ENCODE measurements around the gene SLX4IP. TPM values are rescaled to one million over a fixed set of nuclear protein-coding genes. Genes with fewer than 3 reads are reported as not detected.

SLX4IP gene
- total RNA-seq, 3 donors from 2014 or later, result 3.8 to 4.7 (median 4.6) TPM

DNA sequence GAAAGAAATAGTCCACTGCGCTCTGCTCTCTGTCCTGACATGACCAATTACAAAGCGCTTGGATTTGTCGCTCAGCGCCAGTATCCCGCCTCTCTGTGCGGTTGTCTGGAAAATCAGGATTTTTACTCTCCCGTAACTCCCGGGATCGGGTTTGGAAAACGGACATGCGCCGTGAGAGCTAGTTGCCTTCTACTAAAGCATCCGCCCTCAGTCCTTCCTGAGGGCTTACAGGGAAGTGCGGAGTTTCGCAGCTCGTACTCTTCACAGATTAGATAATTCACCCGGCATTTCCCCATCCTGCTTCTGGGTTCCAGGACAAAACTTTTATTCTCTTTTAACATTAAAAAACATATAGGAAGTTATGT, 656 bp upstream of the SLX4IP start:
- Mint-ChIP-seq H3K4me1 (ENCODE audit: low read depth) (peaks cover 50% of the 10 kb centered on the region), H3K36me3 (ENCODE audit: insufficient read depth) (no peaks in the 10 kb centered on the region), H3K9me3 (no peaks in the 10 kb centered on the region), H3K27me3 (ENCODE audit: low read depth) (no peaks in the 10 kb centered on the region), H3K4me3 (peak overlapping the region; percentile 96)
- DNase-seq, result peak; percentile 58
- peak; percentile 64 for ATAC-seq

DNA sequence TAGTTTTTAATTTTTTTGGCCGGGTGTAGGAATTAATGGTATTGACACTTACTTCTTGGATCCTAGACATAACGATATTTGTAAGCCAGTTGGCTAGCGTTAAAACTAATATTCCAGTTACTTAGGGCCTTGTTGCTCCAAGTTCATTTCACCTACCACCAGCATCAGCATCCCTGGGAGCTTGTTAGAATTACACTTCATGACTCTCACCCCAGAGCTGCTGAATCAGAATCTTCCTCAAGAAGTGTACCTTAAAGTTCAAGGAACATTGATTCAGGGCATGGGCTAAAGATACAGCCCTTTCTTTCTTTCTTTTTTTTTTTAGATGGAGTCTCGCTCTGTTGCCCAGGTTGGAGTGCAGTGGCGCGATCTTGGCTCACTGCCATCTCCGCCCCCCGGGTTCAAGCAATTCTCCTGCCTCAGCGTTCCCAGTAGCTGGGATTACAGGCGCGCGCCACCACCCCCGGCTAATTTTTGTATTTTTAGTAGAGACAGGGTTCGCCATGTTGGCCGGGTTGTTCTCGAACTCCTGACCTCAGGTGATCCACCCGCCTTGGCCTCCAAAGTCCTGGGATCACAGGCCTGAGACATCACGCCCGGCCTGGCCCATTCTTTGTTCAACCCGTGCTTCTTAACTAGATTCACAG, 1.1 kb downstream of the SLX4IP start:
- H3K4me3 Mint-ChIP-seq, result peak overlapping the region; percentile 96
- ATAC-seq, result no peak
- DNase-seq, result no peak
- H3K27me3 Mint-ChIP-seq (ENCODE audit: low read depth), result no peaks in the 10 kb centered on the region
- no peaks in the 10 kb centered on the region for H3K9me3 Mint-ChIP-seq
- peaks cover 38% of the 10 kb centered on the region for H3K4me1 Mint-ChIP-seq (ENCODE audit: low read depth)
- no peaks in the 10 kb centered on the region for H3K36me3 Mint-ChIP-seq (ENCODE audit: insufficient read depth)

DNA sequence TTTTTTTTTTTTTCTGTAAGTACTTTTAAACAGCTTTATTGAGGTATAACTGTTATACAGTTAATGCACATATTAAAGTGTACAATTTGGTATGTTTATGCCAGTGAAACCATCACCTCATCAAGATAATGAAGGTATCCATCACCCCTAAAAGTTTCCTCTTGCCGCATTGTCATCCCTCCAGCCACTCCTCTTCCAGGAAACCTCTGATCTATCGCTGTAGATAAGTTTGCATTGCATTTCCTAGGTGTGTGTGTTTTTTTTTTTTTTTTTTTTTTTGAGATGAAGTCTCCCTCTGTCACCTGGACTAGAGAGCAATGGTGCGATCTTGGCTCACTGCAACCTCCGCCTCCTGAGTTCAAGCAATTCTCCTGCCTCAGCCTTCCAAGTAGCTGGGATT, 3.1 kb downstream of the SLX4IP start:
- Mint-ChIP-seq H3K9me3 (no peaks in the 10 kb centered on the region), H3K4me1 (ENCODE audit: low read depth) (peaks cover 23% of the 10 kb centered on the region), H3K4me3 (no peak overlapping the region), H3K36me3 (ENCODE audit: insufficient read depth) (peaks cover 3% of the 10 kb centered on the region), H3K27me3 (ENCODE audit: low read depth) (no peaks in the 10 kb centered on the region)
- no peak for ATAC-seq
- DNase-seq, result no peak

DNA sequence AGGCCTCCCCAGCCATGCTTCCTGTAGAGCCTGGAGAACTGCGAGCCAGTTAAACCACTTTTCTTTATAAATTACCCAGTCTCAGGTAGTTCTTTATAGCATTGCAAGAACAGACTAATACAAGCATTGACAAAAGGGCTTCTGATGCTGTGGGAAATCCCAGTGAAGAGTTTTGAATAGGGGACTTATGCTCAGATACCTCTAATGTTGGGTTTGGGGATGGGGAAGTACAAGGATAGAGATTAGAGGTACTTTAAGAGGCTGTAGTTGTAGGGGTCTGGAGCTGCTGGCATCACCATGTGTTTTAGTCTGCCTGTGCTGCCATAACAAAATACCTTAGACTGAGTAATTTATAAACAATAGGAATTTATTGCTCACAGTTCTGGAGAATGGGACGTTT, 8.8 kb downstream of the SLX4IP start:
- Mint-ChIP-seq H3K27me3 (ENCODE audit: low read depth) (no peaks in the 10 kb centered on the region), H3K36me3 (ENCODE audit: insufficient read depth) (peaks cover 4% of the 10 kb centered on the region), H3K9me3 (no peaks in the 10 kb centered on the region), H3K4me3 (no peak overlapping the region), H3K4me1 (ENCODE audit: low read depth) (peaks cover 18% of the 10 kb centered on the region)
- no peak for ATAC-seq
- no peak for DNase-seq

DNA sequence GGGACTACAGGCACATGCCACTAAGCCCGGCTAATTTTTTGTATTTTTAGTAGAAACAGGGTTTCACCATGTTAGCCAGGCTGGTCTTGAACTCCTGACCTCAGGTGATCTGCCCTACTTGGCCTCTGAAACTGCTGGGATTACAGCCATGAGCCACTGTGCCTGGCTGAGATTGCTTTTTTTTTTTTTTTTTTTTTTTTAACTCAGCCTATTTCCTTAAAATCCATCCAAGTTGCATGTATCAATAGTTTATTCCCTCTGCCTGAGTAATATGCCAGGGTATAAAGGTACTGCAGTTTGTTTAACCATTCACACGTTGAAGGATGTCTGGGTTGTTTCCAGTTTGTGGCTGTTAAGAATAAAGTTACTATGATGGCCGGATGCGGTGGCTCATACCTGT, 10.7 kb downstream of the SLX4IP start:
- H3K4me1 Mint-ChIP-seq (ENCODE audit: low read depth), result peaks cover 18% of the 10 kb centered on the region

DNA sequence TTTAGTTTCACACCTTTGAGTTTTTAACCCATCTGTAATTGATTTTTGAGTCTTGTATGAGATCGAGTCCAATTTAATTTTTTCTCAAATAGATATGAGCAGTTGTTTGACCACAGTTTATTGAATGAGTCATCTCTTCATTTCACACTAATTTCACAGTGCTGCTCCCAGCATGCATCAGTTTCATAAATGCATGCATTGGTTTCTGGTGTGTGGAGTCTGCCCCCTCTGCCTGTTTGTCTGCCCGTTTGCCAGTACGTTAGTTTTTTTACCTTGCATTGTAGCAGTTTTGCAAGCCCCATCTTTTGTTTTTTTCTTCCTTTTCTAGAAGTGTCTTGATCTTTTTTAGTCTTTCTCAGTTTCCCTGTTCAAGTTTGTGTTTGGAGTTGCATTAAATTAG, 11.9 kb downstream of the SLX4IP start:
- peak; percentile 94 to 98 for ATAC-seq
- DNase-seq, result peak; percentile 30
- Mint-ChIP-seq H3K4me3 (peak overlapping the region; percentile 59), H3K36me3 (ENCODE audit: insufficient read depth) (peaks cover 8% of the 10 kb centered on the region), H3K27me3 (ENCODE audit: low read depth) (no peaks in the 10 kb centered on the region), H3K9me3 (no peaks in the 10 kb centered on the region), H3K4me1 (ENCODE audit: low read depth) (peaks cover 18% of the 10 kb centered on the region)

More for the DNA sequence above, 10.7 kb downstream of the SLX4IP start:
- no peak for DNase-seq
- Mint-ChIP-seq H3K27me3 (ENCODE audit: low read depth) (no peaks in the 10 kb centered on the region), H3K9me3 (no peaks in the 10 kb centered on the region), H3K36me3 (ENCODE audit: insufficient read depth) (peaks cover 8% of the 10 kb centered on the region), H3K4me3 (no peak overlapping the region)
- ATAC-seq, result no peak

DNA sequence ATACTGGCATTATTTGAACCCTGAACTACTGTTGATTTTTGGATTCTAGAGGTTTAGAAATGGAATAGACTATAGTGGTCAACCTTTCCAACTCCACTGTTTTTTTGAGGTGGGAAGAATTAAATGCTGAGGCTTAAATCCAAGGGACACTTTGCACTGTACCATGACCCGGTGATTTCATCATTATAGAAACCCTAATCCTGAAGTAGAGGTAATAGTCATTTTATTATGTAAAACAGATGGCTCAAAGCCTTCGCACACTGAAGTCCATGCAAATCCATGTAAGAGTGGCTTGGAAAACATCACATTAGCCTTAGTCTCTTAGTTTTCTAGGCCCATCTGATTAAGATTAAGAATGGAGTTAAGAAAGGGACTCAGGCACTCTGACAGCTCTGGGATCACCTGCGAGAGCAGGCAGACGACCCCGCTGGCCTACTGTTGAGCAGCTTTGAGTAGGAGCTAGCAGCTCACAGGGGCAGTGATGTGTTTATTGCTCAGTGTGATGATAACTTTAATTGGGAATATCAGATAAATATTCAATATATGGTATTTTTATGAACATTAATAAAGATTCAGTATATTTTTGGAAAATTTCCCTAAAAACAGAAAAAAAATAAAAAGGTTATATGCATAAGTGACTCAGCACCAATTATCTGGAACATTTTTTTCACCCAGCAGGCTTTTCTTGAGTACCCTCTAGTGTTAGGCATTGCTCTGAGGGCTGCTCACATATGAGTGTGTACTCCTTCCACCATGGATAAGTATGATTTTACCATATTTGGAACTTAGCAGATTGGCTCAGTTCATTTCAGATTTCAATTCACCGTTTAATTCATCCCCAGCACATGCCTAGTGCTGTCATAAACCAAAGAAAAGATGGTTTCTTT, 13.4 kb downstream of the SLX4IP start:
- no peaks in the 10 kb centered on the region for H3K9me3 Mint-ChIP-seq
- DNase-seq (no peak), ATAC-seq (no peak)
- no peak overlapping the region for H3K4me3 Mint-ChIP-seq
- peaks cover 5% of the 10 kb centered on the region for H3K36me3 Mint-ChIP-seq (ENCODE audit: insufficient read depth)
- H3K4me1 Mint-ChIP-seq (ENCODE audit: low read depth), result peaks cover 26% of the 10 kb centered on the region
- no peaks in the 10 kb centered on the region for H3K27me3 Mint-ChIP-seq (ENCODE audit: low read depth)

DNA sequence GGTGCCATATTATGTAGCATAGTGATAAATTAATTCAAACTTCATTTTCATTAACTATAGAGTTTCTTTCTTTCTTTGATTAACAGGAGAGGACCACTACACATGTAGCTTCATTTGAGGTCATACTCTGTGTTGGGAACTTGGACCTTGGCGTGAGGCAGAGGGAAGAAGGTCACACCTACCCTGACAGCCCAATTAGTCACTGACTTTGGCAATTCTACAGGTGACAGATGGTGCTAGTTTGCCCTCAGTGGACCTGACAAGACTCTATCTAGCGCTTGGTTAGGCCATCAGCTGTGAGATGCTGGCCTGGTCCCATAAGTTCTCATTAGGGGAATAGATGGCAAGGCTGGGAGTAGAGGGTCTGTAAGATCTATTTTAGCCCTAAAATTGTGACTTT, 14.2 kb downstream of the SLX4IP start:
- peaks cover 34% of the 10 kb centered on the region for H3K4me1 Mint-ChIP-seq (ENCODE audit: low read depth)
- ATAC-seq, result no peak

DNA sequence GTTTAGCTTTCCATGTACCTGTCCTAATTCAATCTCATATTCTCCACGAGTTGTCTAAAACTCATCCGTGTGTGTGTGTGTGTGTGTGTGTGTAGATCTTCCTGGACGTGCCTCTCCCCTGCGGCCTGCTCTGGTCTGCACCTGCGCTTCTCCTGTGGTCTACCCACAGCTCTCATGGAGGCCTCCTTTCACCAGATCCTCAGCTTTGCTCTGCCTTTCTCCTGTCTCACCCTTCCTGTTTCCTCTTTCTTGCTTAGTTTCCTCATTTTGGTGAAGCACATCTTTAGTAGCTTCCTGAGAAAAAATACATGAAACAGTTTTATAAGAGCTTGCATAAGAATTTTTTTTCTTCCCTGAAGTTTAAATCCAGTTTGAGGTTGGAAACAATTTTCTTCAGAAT, 18.1 kb downstream of the SLX4IP start:
- H3K9me3 Mint-ChIP-seq, result peaks cover 9% of the 10 kb centered on the region
- ATAC-seq (peak in 1 of 2 donors; percentile 67), DNase-seq (no peak)
- peaks cover 6% of the 10 kb centered on the region for H3K36me3 Mint-ChIP-seq (ENCODE audit: insufficient read depth)
- H3K4me1 Mint-ChIP-seq (ENCODE audit: low read depth), result peaks cover 16% of the 10 kb centered on the region
- H3K4me3 Mint-ChIP-seq, result no peak overlapping the region
- H3K27me3 Mint-ChIP-seq (ENCODE audit: low read depth), result no peaks in the 10 kb centered on the region

More for the DNA sequence above, 14.2 kb downstream of the SLX4IP start:
- Mint-ChIP-seq H3K27me3 (ENCODE audit: low read depth) (no peaks in the 10 kb centered on the region), H3K4me3 (no peak overlapping the region), H3K36me3 (ENCODE audit: insufficient read depth) (peaks cover 5% of the 10 kb centered on the region), H3K9me3 (no peaks in the 10 kb centered on the region)
- DNase-seq, result no peak

DNA sequence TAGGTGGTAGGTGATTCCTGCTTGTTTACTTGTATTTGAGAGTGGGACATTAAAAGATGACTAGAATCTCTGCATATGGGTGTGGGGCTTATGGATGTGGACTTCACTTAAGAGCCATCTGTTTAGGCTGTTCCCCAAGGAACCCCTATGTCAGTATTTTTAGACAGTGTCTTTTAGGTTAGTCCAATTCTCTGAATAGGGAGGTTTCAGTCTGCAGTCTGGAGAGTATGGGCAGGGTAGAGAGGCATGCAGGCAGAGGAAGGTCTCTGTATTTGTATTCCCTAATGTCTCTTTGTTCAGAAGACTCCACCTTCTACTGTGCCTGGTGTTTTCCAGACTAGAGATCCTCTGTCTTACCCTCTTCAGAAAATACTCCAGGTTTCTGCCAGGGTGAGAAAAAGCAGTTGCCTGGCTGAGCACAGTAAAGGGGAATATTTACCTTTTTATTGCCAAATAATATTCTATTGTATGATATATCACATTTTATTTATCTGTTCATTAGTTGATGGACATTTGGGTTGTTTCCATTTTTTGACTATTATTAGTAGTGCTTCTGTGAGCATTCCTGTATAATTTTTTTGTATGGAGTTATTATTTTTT, 19.1 kb downstream of the SLX4IP start:
- H3K36me3 Mint-ChIP-seq (ENCODE audit: insufficient read depth), result peaks cover 13% of the 10 kb centered on the region
- H3K4me3 Mint-ChIP-seq, result no peak overlapping the region
- peaks cover 9% of the 10 kb centered on the region for H3K9me3 Mint-ChIP-seq
- no peak for DNase-seq
- H3K27me3 Mint-ChIP-seq (ENCODE audit: low read depth), result no peaks in the 10 kb centered on the region
- ATAC-seq, result no peak
- H3K4me1 Mint-ChIP-seq (ENCODE audit: low read depth), result peaks cover 16% of the 10 kb centered on the region

DNA sequence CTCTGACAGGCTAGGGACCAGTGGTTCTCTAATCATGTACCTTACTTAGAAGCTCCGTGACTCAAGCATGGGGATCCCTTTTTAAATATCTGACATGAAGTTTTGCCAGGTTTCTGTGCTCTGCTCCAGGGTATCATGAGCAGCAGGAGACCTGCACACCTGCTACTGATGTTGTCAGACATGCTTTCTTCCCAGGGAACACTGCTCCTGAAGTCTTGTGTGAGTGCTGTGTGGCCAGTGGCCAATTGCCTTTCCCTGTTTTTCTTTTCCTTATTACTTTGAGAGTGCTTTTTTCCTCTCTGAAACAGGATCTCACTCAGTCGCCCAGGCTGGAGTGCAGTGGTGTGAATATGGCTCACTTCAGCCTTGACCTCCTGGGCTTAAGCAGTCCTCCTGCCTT, 26.4 kb downstream of the SLX4IP start:
- DNase-seq (no peak), ATAC-seq (no peak)
- no peaks in the 10 kb centered on the region for H3K27me3 Mint-ChIP-seq (ENCODE audit: low read depth)
- peaks cover 32% of the 10 kb centered on the region for H3K36me3 Mint-ChIP-seq (ENCODE audit: insufficient read depth)
- H3K4me3 Mint-ChIP-seq, result no peak overlapping the region
- peaks cover 9% of the 10 kb centered on the region for H3K4me1 Mint-ChIP-seq (ENCODE audit: low read depth)
- H3K9me3 Mint-ChIP-seq, result peaks cover 12% of the 10 kb centered on the region

DNA sequence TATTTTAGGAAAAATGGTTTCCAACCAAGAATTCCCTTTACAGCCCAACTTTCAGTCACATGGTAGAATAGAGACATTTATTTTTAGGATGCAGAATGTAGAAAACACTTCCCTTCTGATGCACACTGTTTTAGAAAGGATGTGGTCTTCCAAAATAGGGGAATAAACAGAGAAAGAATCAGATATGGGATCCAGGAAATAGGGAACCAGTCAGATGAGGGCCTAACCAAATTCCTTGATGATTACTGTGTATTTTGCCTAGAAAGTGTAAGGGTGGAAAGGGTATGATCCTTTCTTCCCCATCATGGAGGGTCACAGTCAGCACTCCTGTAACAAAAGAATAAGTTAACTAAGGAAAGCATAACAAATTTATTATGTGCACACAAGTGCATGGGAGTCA, 27.4 kb downstream of the SLX4IP start:
- Mint-ChIP-seq H3K36me3 (ENCODE audit: insufficient read depth) (peaks cover 32% of the 10 kb centered on the region), H3K9me3 (peaks cover 5% of the 10 kb centered on the region), H3K27me3 (ENCODE audit: low read depth) (no peaks in the 10 kb centered on the region), H3K4me1 (ENCODE audit: low read depth) (peaks cover 9% of the 10 kb centered on the region), H3K4me3 (no peak overlapping the region)
- DNase-seq (no peak), ATAC-seq (no peak)

DNA sequence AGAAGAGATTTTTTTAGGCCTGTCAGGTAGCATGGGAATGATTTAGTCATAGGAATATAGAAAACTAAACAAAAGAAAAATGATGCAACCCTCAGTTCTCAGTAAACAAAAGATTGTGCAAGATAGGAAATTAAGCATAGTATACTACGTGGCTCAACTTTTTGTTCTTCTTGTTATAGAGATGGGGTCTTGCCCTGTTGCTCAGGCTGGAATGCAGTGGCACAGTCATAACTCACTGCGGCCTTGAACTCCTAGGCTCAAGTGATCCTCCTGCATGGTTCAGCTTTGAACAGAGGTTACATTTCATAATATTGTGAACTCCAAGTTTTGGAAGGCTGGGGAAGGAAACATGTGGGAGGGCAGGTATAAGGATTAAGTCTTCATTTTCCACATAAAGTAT, 28.5 kb downstream of the SLX4IP start:
- DNase-seq, result no peak
- Mint-ChIP-seq H3K9me3 (peaks cover 3% of the 10 kb centered on the region), H3K4me1 (ENCODE audit: low read depth) (peaks cover 13% of the 10 kb centered on the region), H3K36me3 (ENCODE audit: insufficient read depth) (peaks cover 28% of the 10 kb centered on the region), H3K27me3 (ENCODE audit: low read depth) (no peaks in the 10 kb centered on the region), H3K4me3 (no peak overlapping the region)
- ATAC-seq, result no peak

DNA sequence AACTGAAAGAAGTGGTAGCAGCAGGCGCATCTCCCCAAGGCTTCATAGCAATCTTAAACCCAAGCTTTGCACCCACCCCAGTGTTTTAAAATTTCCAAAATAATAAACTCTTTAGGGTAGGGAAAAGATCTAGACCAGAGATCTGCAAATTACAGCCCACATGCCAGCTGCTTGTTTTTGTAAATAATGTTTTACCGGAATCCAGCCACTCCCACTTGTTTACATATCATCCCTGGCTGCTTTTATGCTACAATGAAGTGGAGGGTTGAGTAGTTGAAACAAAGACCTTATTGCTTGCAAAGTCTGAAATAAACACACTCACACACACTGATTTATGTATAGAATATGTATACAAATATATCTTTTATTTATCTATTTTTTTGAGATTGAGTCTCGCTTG, 30.0 kb downstream of the SLX4IP start:
- Mint-ChIP-seq H3K4me3 (no peak overlapping the region), H3K4me1 (ENCODE audit: low read depth) (peaks cover 16% of the 10 kb centered on the region), H3K36me3 (ENCODE audit: insufficient read depth) (peaks cover 17% of the 10 kb centered on the region), H3K27me3 (ENCODE audit: low read depth) (no peaks in the 10 kb centered on the region), H3K9me3 (peaks cover 3% of the 10 kb centered on the region)
- no peak for DNase-seq
- no peak for ATAC-seq

DNA sequence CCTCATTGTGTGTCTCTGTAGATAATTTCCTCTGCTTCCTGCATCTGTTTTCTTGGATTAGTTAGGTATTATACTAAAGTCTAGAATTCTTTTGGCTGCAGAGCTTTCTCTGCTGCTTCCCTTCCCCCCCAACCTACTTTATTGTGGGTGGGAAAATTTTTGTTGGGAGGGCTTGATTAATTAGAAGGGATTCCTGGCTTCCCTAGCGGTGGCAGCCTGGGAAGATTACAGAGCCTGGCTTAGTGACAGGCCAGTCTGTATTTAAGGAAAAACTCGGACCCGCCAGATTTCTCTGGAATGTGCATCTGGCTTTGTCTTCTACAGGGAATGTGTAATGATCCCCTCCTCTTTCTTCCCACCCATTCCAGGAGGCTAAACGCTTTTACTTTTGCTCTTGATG, 31.2 kb downstream of the SLX4IP start:
- Mint-ChIP-seq H3K4me3 (no peak overlapping the region), H3K9me3 (peaks cover 3% of the 10 kb centered on the region), H3K36me3 (ENCODE audit: insufficient read depth) (peaks cover 11% of the 10 kb centered on the region), H3K4me1 (ENCODE audit: low read depth) (peaks cover 13% of the 10 kb centered on the region), H3K27me3 (ENCODE audit: low read depth) (no peaks in the 10 kb centered on the region)
- ATAC-seq (no peak), DNase-seq (no peak)

All from activated T-cell treated with anti-CD3 and anti-CD28 coated beads, Interleukin-2, amount 50 U/mL, for 4 hours (primary cell).